Muscle of arm (tissue), 14 donors: ENCODE data around the gene SPATA31D4. TPM values are rescaled to one million over a fixed set of nuclear protein-coding genes. Genes with fewer than 3 reads are reported as not detected.
A peak's percentile ranks its signal among the peaks of the same experiment; 100 is the strongest.
"Not testable (repeated sequence)": the region's sequence is repeated elsewhere in the genome, so short reads cannot be mapped to it uniquely, and the experiment has no call there.

Source experiments
- DNase-seq: peaks from one replicate; pipeline ENCODE4 v3.0.0-alpha.2; 2013
- long read RNA-seq, 11 donors: transcript quantifications; one replicate each; lab custom pipeline, GENCODE V29; 2026
- polyA plus RNA-seq, 12 donors: library from polyadenylated mRNA; unstranded; fragments of 120-200 nt; gene quantifications; one replicate each; pipeline ENCODE4 v1.2.1, GENCODE V29; 2013; ENCODE audit not compliant: insufficient read length in 12 of 12

SPATA31D4 gene
- not detected for polyA plus RNA-seq
- long read RNA-seq, donor 1, result 0 reads
- long read RNA-seq, donor 2, result 0 reads
- long read RNA-seq, donor 3, result 0 reads
- long read RNA-seq, donor 4, result 0 reads
- long read RNA-seq, donor 5, result 0 reads
- long read RNA-seq, donor 6, result 0 reads
- long read RNA-seq, donor 7, result 0 reads
- long read RNA-seq, donor 8, result 0 reads
- long read RNA-seq, donor 9, result 0 reads
- long read RNA-seq, donor 10, result 0 reads
- long read RNA-seq, donor 11, result 0 reads

GRCh38 chr9:81928305-81928704, at the start of gene SPATA31D4:
Gene SPATA31D4 (plus strand): TSS chr9:81928428. CDS start chr9:81928514, 86 bp downstream.
- DNase-seq, result not testable (repeated sequence)

- DNase-seq, result no peak
These were observed 49.7 kb upstream of the SPATA31D4 start for GRCh38 chr9:81878530-81878929.

DNA sequence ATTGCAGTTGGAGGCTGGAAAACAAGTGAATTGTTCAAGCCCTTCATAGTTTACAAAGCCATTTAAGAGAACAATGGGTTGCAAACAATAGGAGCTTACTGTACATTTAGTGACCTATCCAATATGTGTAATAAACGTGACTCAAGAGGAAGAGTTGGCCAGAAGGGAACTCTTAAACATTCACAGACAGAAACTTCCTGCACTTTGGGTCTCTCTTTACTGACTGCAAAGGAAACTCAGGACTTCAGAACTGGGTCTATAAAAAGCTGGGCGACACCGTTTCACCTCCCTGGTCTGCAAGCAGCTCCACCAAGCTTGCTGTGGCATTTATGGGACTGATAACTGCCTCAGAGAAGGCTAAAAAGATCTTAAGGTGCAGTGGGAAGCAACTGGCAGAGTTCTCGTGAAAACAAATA, 48.7 kb upstream of the SPATA31D4 start:
- no peak for DNase-seq

DNA sequence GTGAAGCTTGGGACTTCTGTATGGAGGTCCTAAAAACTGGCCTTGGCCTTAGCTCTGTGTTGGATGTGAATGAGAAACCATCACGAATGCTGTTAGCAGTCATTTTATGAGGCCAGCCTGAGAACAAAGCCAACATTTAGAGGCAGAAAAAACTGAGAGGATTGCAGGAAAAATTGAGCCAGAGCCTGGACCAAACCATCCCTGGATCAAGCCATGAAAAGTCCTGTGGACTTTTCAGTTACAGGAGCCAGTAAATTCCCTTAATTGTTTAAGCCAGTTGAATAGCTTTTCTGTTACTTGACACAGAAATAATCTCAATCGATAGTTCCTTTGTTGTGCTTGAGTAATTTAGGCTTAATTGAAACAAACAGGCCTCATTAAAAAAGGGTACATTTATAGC, 42.6 kb upstream of the SPATA31D4 start:
- DNase-seq, result no peak

DNA sequence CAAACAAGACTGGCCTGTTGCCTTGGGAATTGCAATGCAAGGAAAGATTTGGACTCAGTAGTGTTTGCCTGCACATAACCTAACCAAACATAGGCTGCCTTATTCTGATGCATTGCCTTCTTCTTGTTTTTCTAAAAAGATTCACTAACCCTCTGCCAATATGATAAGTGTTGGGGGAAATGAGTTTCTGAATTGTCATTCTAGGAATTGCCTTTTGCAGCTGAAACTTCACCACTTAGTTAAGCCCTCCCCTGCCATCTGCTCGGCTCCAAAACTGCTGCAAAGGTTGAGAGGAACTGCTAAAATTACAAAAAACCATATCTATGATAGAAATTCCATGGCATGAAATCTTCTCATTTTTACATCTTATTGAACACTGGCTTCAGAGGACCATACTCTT, 41.6 kb upstream of the SPATA31D4 start:
- no peak for DNase-seq

GRCh38 chr9:81890104-81890503, 38.1 kb upstream of the SPATA31D4 start:
- no peak for DNase-seq

- no peak for DNase-seq
These were observed 35.8 kb upstream of the SPATA31D4 start for GRCh38 chr9:81892440-81892839.

- DNase-seq, result no peak
These were observed 34.3 kb upstream of the SPATA31D4 start for GRCh38 chr9:81893929-81894328.

GRCh38 chr9:81894891-81895290, 33.3 kb upstream of the SPATA31D4 start:
- DNase-seq, result no peak

- DNase-seq, result no peak
These were observed 32.2 kb upstream of the SPATA31D4 start for GRCh38 chr9:81896070-81896469.

- DNase-seq, result no peak
These were observed 29.4 kb upstream of the SPATA31D4 start for GRCh38 chr9:81898851-81899250.

- peak; percentile 45 for DNase-seq
These were observed 26.0 kb upstream of the SPATA31D4 start for GRCh38 chr9:81902196-81902595.

DNA sequence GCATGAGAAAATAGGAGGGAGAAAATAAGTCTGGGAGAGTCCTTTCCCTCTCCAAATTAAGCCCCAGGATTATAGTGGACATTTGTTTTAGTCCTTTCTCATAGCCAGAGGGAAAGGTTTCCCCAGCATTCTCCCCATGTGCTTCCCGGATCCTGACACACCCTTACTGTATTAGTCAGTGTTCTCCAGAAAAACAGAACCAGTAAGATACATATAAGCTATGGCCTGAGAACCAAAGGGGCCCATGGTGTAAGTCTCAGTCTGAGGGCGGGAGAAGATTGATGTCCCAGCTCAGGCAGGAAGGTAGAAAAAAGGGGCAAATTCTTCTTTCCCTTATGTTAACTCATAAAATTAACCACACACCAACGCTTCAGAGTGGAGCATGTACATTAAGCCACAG, 25.6 kb upstream of the SPATA31D4 start:
- DNase-seq, result no peak

DNA sequence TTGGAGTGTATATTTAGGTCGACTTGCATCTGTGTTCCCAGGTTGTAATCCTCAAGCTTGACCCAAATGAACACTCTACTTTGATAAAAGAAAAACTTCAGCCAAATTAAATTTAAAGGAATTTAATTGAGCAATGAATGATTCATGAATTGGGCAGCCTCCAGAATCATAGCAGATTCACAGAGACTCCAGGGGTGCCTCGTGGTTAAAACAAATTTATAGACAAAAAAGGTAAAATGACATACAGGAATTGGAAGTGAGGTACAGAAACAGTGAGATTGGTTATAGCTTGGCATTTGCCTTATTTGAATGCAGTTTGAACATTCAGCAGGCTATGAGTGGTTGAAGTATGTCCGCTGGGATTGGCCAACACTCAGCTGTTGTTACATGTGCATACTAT, 21.6 kb upstream of the SPATA31D4 start:
- no peak for DNase-seq

DNA sequence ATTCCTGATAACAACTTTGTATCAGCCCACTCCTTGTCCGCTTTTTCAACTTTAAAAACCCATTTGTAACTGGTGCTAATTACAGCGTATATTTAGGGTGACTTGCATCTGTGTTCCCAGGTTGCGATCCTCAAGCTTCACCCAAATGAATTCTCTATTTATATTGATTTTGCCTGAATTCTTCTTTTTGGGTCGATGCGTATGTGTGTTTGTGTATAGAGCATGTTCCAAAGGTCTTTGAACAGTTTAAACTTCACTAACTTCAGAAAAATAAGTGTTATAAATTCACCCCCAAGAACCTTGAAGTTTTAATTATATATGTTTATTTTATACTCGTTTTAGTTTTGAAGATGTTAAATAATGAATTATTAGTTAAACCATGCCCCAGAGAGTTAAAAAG, 16.1 kb upstream of the SPATA31D4 start:
- no peak for DNase-seq

DNA sequence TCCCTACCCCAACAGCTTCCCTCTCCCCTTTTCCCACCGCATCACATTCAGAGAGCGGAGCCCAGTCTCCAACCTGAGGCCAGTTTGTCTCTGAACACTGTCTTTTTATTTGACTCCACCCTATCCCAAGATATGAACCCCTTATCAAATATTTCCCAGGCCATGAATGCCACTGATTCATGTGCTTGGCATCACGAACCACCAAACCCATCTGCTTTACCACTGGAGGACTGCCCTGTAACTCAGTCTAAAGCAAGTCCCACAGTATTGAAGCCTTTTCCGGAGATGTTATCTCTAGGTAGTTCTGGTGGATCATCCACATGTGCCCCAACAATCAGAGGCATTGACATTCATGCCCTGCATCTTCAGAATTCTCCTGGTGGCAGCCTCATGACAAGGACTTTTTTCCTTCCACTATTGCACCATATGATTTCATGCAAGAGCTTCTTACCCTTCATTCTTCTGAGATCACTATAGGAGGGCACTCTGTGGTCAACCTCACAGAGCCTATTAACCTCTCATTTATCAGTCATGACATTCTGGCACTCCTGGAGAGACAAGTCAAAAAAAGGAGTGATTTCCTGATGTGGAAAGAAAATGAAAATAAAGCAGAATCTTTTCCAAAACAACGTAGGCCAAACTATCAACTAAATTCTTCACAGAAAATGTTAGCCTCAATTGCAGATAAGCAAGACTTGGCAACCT, 12.3 kb upstream of the SPATA31D4 start:
- no peak for DNase-seq

DNA sequence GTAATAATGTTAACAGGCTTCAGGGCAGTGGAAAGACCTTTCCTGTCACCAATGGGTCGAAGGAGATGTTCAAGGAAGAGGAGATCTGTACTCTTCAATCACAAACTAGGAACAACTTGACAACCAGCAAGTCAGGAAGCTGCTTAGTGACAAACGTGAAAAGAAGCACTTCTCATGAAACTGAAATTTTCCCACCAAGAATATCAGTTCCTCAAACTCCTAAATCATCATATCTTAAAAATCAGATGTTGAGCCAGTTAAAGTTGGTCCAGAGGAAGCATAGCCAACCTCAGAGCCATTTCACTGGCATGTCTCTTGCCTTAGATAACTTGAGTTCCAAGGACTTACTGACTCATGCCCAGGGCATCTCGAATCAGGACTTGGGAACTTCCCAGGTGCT, 9.7 kb upstream of the SPATA31D4 start:
- not testable (repeated sequence) for DNase-seq

DNA sequence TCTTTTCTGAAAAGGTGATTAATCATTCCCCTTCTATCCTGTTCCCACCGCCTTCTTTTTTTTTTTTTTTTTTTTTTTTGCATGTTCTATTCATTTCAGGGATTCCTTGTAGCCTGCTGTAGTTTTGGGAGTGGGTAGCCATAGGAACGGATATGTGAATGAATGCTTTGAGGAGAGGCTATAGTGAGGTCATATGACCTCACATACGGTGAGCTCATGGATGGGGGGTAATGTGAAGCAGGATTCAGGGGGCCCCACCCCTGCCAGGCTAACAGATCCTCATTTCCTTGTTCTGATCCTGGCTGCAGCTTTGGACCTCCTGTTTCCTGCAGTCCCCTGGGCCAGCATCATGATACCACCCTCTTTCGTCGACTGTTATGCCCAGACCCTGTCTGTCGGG, 1.9 kb downstream of the SPATA31D4 start:
- DNase-seq, result not testable (repeated sequence)

DNA sequence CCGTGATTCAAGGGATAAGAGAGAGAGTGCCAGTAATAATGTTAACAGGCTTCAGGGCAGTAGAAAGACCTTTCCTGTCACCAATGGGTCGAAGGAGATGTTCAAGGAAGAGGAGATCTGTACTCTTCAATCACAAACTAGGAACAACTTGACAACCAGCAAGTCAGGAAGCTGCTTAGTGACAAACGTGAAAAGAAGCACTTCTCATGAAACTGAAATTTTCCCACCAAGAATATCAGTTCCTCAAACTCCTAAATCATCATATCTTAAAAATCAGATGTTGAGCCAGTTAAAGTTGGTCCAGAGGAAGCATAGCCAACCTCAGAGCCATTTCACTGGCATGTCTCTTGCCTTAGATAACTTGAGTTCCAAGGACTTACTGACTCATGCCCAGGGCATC, 5.3 kb downstream of the SPATA31D4 start:
- not testable (repeated sequence) for DNase-seq

- not testable (repeated sequence) for DNase-seq
These were observed 15.2 kb downstream of the SPATA31D4 start, which contains the start of gene SPATA31D3 for GRCh38 chr9:81943393-81943792. Gene SPATA31D3 (plus strand): TSS chr9:81943500. CDS start chr9:81943586, 86 bp downstream.

DNA sequence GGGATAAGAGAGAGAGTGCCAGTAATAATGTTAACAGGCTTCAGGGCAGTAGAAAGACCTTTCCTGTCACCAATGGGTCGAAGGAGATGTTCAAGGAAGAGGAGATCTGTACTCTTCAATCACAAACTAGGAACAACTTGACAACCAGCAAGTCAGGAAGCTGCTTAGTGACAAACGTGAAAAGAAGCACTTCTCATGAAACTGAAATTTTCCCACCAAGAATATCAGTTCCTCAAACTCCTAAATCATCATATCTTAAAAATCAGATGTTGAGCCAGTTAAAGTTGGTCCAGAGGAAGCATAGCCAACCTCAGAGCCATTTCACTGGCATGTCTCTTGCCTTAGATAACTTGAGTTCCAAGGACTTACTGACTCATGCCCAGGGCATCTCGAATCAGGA, 20.4 kb downstream of the SPATA31D4 start:
- DNase-seq, result not testable (repeated sequence)

GRCh38 chr9:81953096-81953495, 24.9 kb downstream of the SPATA31D4 start:
- DNase-seq, result no peak

- no peak for DNase-seq
These were observed 27.4 kb downstream of the SPATA31D4 start for GRCh38 chr9:81955625-81956024.
